Uterus (tissue), 2 donors: ENCODE data around the gene SSR1.

ENCODE experiments used
- CTCF ChIP-seq, 4 experiments: fragments of 200-600 bp in 2 of 4; fragments of 450-650 bp in 2 of 4; sonication (generic) in 2 of 4; IDR thresholded peaks; one replicate each; pipeline ENCODE4 v1.5.1; 2016 to 2019; ENCODE audit warnings: antibody characterized with exemption in 4 of 4, mild to moderate bottlenecking in 2 of 4, moderate library complexity in 1 of 4
- POLR2A ChIP-seq, 2 donors: fragments of 450-650 bp; IDR thresholded peaks; one replicate each; pipeline ENCODE4 v1.6.1; 2016; ENCODE audit warnings: antibody characterized with exemption in 2 of 2, mild to moderate bottlenecking in 1 of 2, moderate library complexity in 1 of 2

DNA sequence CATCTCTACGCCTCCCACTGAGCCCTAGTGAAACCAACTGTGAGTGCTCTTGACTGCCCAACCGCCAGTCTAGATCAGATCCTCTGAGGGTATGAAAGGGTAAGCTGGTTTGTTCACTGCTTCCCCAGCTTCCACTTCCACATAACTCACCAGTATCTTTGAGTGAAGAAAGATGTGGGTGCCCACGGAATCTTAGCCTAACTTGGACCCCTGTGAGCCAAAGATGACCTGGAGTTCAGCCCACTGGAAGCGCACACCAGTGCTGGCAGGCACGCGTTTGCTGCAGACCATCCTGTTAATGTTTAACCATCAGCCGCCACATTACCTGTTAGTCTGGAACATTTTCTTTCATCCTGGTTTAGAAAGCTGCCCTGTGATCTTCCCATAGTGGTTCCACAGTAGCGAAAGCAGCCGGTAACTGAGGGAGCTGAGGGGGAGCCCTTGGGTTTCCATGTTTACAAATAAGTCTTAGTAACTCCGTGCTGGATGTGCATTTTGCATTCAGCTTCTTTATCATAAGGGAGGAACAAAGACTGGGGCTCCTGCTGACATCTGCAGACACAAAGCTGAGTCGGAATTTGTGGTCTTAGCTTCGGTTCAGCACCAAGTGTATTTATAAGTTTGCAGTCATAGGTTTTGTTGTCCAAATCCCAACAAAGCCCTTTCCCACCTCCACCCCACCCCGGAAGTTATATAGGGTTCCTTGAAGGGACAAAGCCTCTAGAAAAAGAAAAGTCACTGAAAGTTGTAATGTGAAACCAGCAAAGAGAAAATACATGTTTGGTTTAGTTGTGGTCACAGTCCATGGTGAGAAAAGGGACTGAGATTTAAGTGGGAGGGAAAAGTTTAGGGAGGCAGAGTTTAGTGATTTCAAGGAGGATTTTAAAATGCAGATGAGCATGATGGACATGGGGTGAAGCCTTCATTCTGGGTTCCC is 71.0 kb downstream of the SSR1 start:
- no peak for TF ChIP-seq CTCF (IDR thresholded peaks at IDR 0.05)
- TF ChIP-seq POLR2A (IDR thresholded peaks at IDR 0.05) = no peak
